D341Med (cell line): ENCODE results near the gene TCHP.
"Not testable (repeated sequence)": the region's sequence is repeated elsewhere in the genome, so short reads cannot be mapped to it uniquely, and the experiment has no call there.

Experiments used
- DNase-seq: peaks from one replicate; pipeline ENCODE4 v3.0.0; 2012; ENCODE audit warnings: low spot score

The TCHP gene

DNA sequence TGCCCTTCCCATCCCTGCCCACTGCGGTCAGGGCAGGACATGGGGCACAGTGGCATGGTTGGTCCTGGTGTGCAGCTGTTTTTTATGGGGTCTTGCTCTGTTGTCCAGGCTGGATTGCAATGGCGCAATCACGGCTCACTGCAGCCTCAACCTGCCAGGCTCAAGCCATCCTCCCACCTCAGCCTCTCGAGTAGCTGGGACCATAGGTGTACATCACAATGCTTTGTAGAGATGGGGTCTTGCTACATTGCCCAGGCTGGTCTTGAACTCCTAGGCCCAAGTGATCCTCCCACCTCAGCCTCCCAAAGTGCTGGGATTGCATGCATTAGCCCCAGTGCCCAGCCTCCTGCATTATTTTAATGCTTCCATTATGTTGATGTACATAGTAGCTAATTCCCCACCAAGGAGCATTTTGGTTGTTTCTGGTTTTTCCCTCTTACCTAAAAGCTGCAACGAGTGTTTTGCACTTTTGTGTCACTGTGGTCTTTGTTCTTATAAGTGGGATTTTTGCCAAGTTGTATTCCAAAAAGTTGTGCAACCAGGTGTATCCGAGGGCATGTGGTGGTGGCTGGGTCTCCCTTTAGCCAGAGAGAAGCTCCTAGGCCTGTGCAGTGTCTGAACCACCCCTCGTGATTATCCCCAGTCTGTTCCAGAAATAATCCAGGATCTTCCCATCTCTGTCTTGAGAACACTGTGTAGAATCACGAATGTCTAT lies 10.3 kb downstream of the TCHP start:
- no peak for DNase-seq

DNA sequence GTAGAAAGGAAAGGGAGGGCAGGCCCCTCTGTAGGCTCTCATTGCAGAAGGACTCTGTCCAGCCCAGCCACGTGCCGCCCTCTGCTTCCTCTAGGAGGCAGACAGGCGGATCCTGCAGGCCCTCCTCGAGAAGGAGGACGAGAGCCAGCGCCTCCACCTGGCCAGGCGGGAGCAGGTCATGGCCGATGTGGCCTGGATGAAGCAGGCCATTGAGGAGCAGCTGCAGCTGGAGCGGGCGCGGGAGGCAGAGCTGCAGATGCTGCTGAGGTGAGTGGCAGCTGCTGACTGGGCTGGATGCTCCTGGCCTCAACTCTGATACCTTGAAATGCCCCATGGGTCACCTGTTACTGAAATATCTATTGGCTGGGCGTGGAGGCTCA lies 10.9 kb downstream of the TCHP start:
- DNase-seq: peak; percentile 74

DNA sequence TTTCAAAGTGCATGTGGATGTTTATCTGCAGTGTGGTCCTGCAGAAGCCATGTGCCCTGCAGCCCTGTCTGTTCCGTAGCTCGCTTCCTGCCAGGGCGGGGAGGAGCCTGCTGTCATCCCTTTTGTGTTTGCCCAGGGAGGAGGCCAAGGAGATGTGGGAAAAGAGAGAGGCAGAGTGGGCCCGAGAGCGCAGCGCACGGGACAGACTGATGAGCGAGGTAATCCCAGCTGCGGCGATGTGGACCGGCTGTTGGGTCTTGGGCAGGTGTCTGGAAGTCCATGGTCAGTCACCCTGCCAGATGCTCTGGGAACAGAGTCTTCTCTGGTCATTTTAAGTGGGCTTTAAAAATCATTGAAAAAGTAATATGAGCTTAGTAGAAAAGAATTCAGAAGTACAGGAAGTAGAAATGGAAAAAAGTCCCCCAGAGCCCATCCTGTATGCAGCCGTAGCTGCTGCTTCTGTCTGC lies 12.8 kb downstream of the TCHP start:
- DNase-seq: no peak

- no peak for DNase-seq
These were observed 14.4 kb downstream of the TCHP start for GRCh38 chr12:109914461-109914860.

- DNase-seq: no peak
These were observed 15.3 kb downstream of the TCHP start for GRCh38 chr12:109915171-109916040.

DNA sequence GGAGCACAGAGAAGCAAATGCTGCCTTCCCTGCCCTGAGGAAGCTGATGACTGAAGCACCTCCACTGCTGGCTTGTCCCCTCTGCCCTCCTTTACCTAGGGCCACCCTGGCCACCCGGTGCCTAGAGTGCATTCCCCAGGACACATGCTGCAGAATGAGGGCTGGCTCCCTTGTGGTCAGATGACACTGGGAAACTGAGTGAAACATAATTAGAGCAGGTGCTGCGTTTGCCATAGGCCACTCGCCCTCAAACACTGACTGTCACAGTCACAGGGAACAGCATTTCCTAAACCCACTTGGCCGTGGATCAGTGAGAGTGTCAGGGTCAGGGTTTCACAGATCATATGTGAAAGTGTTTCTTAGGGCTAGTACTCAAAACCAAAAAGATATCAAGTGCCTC lies 16.0 kb downstream of the TCHP start:
- DNase-seq: no peak

GRCh38 chr12:109919456-109919855 lies 19.4 kb downstream of the TCHP start:
- DNase-seq: no peak

- no peak for DNase-seq
These were observed 20.2 kb downstream of the TCHP start for GRCh38 chr12:109920261-109920780.

DNA sequence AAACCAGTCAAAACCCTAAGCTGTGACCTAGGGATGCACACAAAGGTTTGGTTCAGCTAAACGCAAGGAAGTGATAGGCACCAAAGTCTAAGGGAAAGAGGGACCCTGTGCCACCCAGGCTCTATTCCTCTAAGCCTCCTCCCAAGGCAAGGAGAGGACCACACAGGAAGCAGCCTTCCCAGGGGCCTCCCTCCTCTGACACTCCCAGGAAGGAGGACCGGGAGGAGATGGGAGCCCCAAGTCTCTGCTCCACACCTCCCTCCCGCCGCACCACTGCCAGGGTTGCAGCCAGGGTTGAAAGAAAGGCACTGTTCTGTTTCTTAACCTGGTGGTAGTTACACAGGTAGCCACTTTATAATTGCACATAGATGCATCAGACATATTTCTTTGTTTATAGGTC lies 21.9 kb downstream of the TCHP start:
- DNase-seq: no peak

GRCh38 chr12:109923038-109923437 lies 23.0 kb downstream of the TCHP start:
- DNase-seq: no peak

- no peak for DNase-seq
These were observed 23.6 kb downstream of the TCHP start for GRCh38 chr12:109923481-109924245.

- DNase-seq: no peak
These were observed 25.2 kb downstream of the TCHP start for GRCh38 chr12:109925185-109925840.

- no peak for DNase-seq
These were observed 25.9 kb downstream of the TCHP start for GRCh38 chr12:109926016-109926415.

GRCh38 chr12:109926488-109927210 lies 26.6 kb downstream of the TCHP start:
- no peak for DNase-seq

GRCh38 chr12:109927622-109928021 lies 27.5 kb downstream of the TCHP start:
- DNase-seq: peak; percentile 80

GRCh38 chr12:109928058-109928656 lies 28.1 kb downstream of the TCHP start:
- DNase-seq: no peak

DNA sequence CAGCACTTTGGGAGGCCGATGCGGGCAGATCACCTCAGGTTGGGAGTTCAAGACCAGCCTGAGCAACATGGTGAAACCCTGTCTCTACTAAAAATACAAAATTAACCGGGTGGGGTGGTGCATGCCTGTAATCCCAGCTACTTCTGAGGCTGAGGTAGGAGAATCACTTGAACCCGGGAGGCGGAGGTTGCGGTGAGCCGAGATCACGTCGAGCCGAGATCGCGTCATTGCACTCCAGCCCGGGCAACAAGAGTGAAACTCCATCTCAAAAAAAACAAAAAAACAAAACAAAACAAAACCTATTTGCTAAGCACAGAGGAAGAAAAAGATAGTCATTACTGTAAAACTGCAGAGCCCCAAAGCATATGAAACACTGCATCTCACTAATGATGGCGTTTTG lies 29.3 kb downstream of the TCHP start:
- not testable (repeated sequence) for DNase-seq

- no peak for DNase-seq
These were observed 30.1 kb downstream of the TCHP start for GRCh38 chr12:109930028-109930800.

DNA sequence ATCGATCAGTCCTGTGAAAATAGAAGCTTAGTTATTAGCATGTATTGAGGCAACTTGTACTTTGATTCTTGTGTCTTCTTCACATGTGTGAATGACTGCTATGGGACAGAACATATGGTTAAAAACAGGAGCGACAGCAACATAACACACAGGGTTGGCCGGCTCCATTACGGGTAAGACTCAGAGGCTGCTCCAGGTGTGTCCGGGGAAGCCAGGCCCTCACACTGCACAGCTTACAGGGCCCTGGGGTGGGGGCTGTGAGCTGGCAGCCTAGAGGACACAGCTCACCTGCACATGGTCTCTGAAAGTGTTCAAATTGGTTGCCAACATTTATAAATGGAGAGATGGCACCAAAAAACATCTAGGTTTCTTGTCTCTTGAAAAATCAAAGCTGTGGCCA lies 31.1 kb downstream of the TCHP start:
- no peak for DNase-seq
